A204.1 (cell line): ENCODE data around the gene BTLA.
"Not testable (repeated sequence)": the region's sequence is repeated elsewhere in the genome, so short reads cannot be mapped to it uniquely, and the experiment has no call there.

ENCODE experiments used
- FAIRE-seq: peaks from 2 replicates; lab custom pipeline; 2012; peaks lifted over from hg19 to GRCh38; lab: Jason Lieb, UNC

BTLA gene

GRCh38 chr3:112437146-112438022, 61.9 kb downstream of the BTLA start:
- no peak for FAIRE-seq

- no peak for FAIRE-seq
These were observed 69.3 kb downstream of the BTLA start for GRCh38 chr3:112429960-112430359.

GRCh38 chr3:112427123-112427522, 72.1 kb downstream of the BTLA start:
- no peak for FAIRE-seq

- no peak for FAIRE-seq
These were observed 73.2 kb downstream of the BTLA start for GRCh38 chr3:112425858-112426750.

- peak; percentile 11 for FAIRE-seq
These were observed 73.9 kb downstream of the BTLA start for GRCh38 chr3:112425382-112425781.

GRCh38 chr3:112424394-112424793, 74.9 kb downstream of the BTLA start:
- no peak for FAIRE-seq

- FAIRE-seq = not testable (repeated sequence)
These were observed 76.4 kb downstream of the BTLA start for GRCh38 chr3:112422921-112423320.

- not testable (repeated sequence) for FAIRE-seq
These were observed 80.7 kb downstream of the BTLA start for GRCh38 chr3:112418526-112418925.

GRCh38 chr3:112417696-112418318, 81.5 kb downstream of the BTLA start:
- no peak for FAIRE-seq

GRCh38 chr3:112416391-112417212, 82.7 kb downstream of the BTLA start:
- no peak for FAIRE-seq

- no peak for FAIRE-seq
These were observed 83.9 kb downstream of the BTLA start for GRCh38 chr3:112415390-112415789.
